ENCODE results near the gene CPZ. TPM values are rescaled to one million over a fixed set of nuclear protein-coding genes. Genes with fewer than 3 reads are reported as not detected.

Gene CPZ
- total RNA-seq, 4 donors from 2014 or later = 0.75 to 6.1 TPM; not detected in 2

- no peak for TF ChIP-seq CTCF (IDR thresholded peaks at IDR 0.05; ENCODE audit: low read depth)
These were observed 4.9 kb upstream of the CPZ start for GRCh38 chr4:8587469-8588195.

- TF ChIP-seq CTCF (IDR thresholded peaks at IDR 0.05; ENCODE audit: low read depth) = no peak
These were observed 4.4 kb upstream of the CPZ start for GRCh38 chr4:8588196-8588470.

GRCh38 chr4:8589336-8589735 is 3.2 kb upstream of the CPZ start:
- no peak for TF ChIP-seq CTCF (IDR thresholded peaks at IDR 0.05; ENCODE audit: low read depth)

GRCh38 chr4:8589823-8590545 is 2.6 kb upstream of the CPZ start:
- TF ChIP-seq CTCF (IDR thresholded peaks at IDR 0.05; ENCODE audit: low read depth) = no peak

- TF ChIP-seq CTCF (IDR thresholded peaks at IDR 0.05; ENCODE audit: low read depth) = no peak
These were observed 2.1 kb upstream of the CPZ start for GRCh38 chr4:8590546-8590880.

- no peak for TF ChIP-seq CTCF (IDR thresholded peaks at IDR 0.05; ENCODE audit: low read depth)
These were observed 1.5 kb upstream of the CPZ start for GRCh38 chr4:8591114-8591513.

- no peak for TF ChIP-seq CTCF (IDR thresholded peaks at IDR 0.05; ENCODE audit: low read depth)
These were observed 769 bp upstream of the CPZ start for GRCh38 chr4:8591626-8592365.
